ENCODE measurements around the gene RPGRIP1. TPM values are rescaled to one million over a fixed set of nuclear protein-coding genes. Genes with fewer than 3 reads are reported as not detected.
"Not testable (repeated sequence)": the region's sequence is repeated elsewhere in the genome, so short reads cannot be mapped to it uniquely, and the experiment has no call there.

Gene RPGRIP1
- total RNA-seq, 1 donor from 2014 or later: not detected

GRCh38 chr14:21299562-21300130, 19.8 kb downstream of the RPGRIP1 start:
- DNase-seq (ENCODE audit: extremely low read depth, low read depth, low spot score): no peak

- no peak for DNase-seq (ENCODE audit: extremely low read depth, low read depth, low spot score)
These were observed 21.0 kb downstream of the RPGRIP1 start for GRCh38 chr14:21300892-21301291.

- no peak for DNase-seq (ENCODE audit: extremely low read depth, low read depth, low spot score)
These were observed 22.3 kb downstream of the RPGRIP1 start for GRCh38 chr14:21302013-21302835.

- not testable (repeated sequence) for DNase-seq (ENCODE audit: extremely low read depth, low read depth, low spot score)
These were observed 22.9 kb downstream of the RPGRIP1 start for GRCh38 chr14:21302836-21303140.

GRCh38 chr14:21307637-21308036, 27.8 kb downstream of the RPGRIP1 start:
- DNase-seq (ENCODE audit: extremely low read depth, low read depth, low spot score): no peak

- no peak for DNase-seq (ENCODE audit: extremely low read depth, low read depth, low spot score)
These were observed 28.2 kb downstream of the RPGRIP1 start for GRCh38 chr14:21308132-21308478.

- peak; percentile 23 for DNase-seq (ENCODE audit: extremely low read depth, low read depth, low spot score)
These were observed 28.8 kb downstream of the RPGRIP1 start for GRCh38 chr14:21308479-21309237.

- DNase-seq (ENCODE audit: extremely low read depth, low read depth, low spot score): no peak
These were observed 29.4 kb downstream of the RPGRIP1 start for GRCh38 chr14:21309238-21309636.

- DNase-seq (ENCODE audit: extremely low read depth, low read depth, low spot score): no peak
These were observed 30.1 kb downstream of the RPGRIP1 start for GRCh38 chr14:21309956-21310355.

GRCh38 chr14:21311614-21312013, 31.7 kb downstream of the RPGRIP1 start:
- no peak for DNase-seq (ENCODE audit: extremely low read depth, low read depth, low spot score)

GRCh38 chr14:21313512-21313911, 33.6 kb downstream of the RPGRIP1 start:
- no peak for DNase-seq (ENCODE audit: extremely low read depth, low read depth, low spot score)

- no peak for DNase-seq (ENCODE audit: extremely low read depth, low read depth, low spot score)
These were observed 37.5 kb downstream of the RPGRIP1 start for GRCh38 chr14:21317398-21317797.

- no peak for DNase-seq (ENCODE audit: extremely low read depth, low read depth, low spot score)
These were observed 41.0 kb downstream of the RPGRIP1 start for GRCh38 chr14:21320913-21321312.

GRCh38 chr14:21322716-21323115, 42.8 kb downstream of the RPGRIP1 start:
- no peak for DNase-seq (ENCODE audit: extremely low read depth, low read depth, low spot score)

- DNase-seq (ENCODE audit: extremely low read depth, low read depth, low spot score): no peak
These were observed 47.1 kb downstream of the RPGRIP1 start for GRCh38 chr14:21326972-21327371.

Other genes with a start within 250 kb of the RPGRIP1 start
- not detected in 2 replicates for gene TPPP2, start 249.9 kb upstream of the RPGRIP1 start, total RNA-seq
- gene RNASE13, start 245.3 kb upstream of the RPGRIP1 start, total RNA-seq: not detected in 2 replicates
- not detected in 2 replicates for gene RNASE7, start 237.7 kb upstream of the RPGRIP1 start, total RNA-seq
- not detected in 2 replicates for gene RNASE8, start 222.3 kb upstream of the RPGRIP1 start, total RNA-seq
- gene ARHGEF40, start 209.8 kb upstream of the RPGRIP1 start, total RNA-seq: 20.4 and 22.0 TPM in 2 replicates
- gene ZNF219, start 181.4 kb upstream of the RPGRIP1 start, total RNA-seq: 20.9 and 39.1 TPM in 2 replicates
- gene TMEM253, start 179.0 kb upstream of the RPGRIP1 start, total RNA-seq: 0.19 TPM in 1 of 2 replicates, not detected in the other
- gene OR5AU1, start 124.0 kb upstream of the RPGRIP1 start, total RNA-seq: not detected in 2 replicates
- gene HNRNPC, start 10.6 kb upstream of the RPGRIP1 start, total RNA-seq: 537 and 719 TPM in 2 replicates
- 45.1 and 50.9 TPM in 2 replicates for gene SUPT16H, start 103.9 kb downstream of the RPGRIP1 start, total RNA-seq
- gene CHD8, start 176.0 kb downstream of the RPGRIP1 start, total RNA-seq: 49.8 and 69.1 TPM in 2 replicates
- 23.7 and 29.1 TPM in 2 replicates for gene RAB2B, start 196.9 kb downstream of the RPGRIP1 start, total RNA-seq
- gene TOX4, start 197.1 kb downstream of the RPGRIP1 start, total RNA-seq: 30.6 and 53.0 TPM in 2 replicates
- gene METTL3, start 231.3 kb downstream of the RPGRIP1 start, total RNA-seq: 45.0 and 49.8 TPM in 2 replicates
- 2.9 and 4.6 TPM in 2 replicates for gene SALL2, start 246.3 kb downstream of the RPGRIP1 start, total RNA-seq